Osteoblast (primary cell): Measurements from ENCODE around the gene STX3. TPM values are rescaled to one million over a fixed set of nuclear protein-coding genes. Genes with fewer than 3 reads are reported as not detected.

Experiments used
- DNase-seq: peaks from one replicate; pipeline ENCODE4 v3.0.0; 2011; ENCODE audit warnings: low spot score, mixed read lengths; ENCODE audit not compliant: insufficient read length; ENCODE audit errors: missing footprints
- H2AFZ ChIP-seq: 2 replicates; pipeline ENCODE4 v1.6.0; 2011; ENCODE audit warnings: mild to moderate bottlenecking, low read length
- H3K27ac ChIP-seq: 2 replicates; pipeline ENCODE4 v1.5.1; 2011; ENCODE audit warnings: mild to moderate bottlenecking, low read depth, low read length, moderate library complexity
- H3K27me3 ChIP-seq: 2 replicates; pipeline ENCODE4 v1.6.0; 2012; ENCODE audit warnings: mild to moderate bottlenecking, control low read depth, inconsistent platforms, low read length, moderate library complexity; ENCODE audit not compliant: insufficient read depth
- H3K36me3 ChIP-seq: 2 replicates; pipeline ENCODE4 v1.5.1; 2011; ENCODE audit warnings: mild to moderate bottlenecking, low read length, control low read depth, moderate library complexity; ENCODE audit not compliant: insufficient read depth
- H3K4me1 ChIP-seq: 2 replicates; pipeline ENCODE4 v1.5.1; 2011; ENCODE audit warnings: mild to moderate bottlenecking, low read length, control low read depth, moderate library complexity; ENCODE audit not compliant: insufficient read depth
- H3K4me2 ChIP-seq: 2 replicates; pipeline ENCODE4 v1.6.0; 2011; ENCODE audit warnings: mild to moderate bottlenecking, low read length; ENCODE audit not compliant: insufficient read depth
- H3K4me3 ChIP-seq: fragments of 200-600 bp; sonication (generic); 3 replicates; pipeline ENCODE4 v1.5.1; 2012; ENCODE audit warnings: mild to moderate bottlenecking, low read length, inconsistent platforms; ENCODE audit not compliant: insufficient read depth
- H3K79me2 ChIP-seq: 2 replicates; pipeline ENCODE4 v1.6.0; 2012; ENCODE audit warnings: mild to moderate bottlenecking, low read length, control low read depth, inconsistent platforms; ENCODE audit not compliant: insufficient read depth
- H3K9me3 ChIP-seq: 2 replicates; pipeline ENCODE4 v1.5.1; 2011; ENCODE audit warnings: low read depth, low read length, control low read depth
- H4K20me1 ChIP-seq: 2 replicates; pipeline ENCODE4 v1.6.0; 2012; ENCODE audit warnings: mild to moderate bottlenecking, low read length, control low read depth; ENCODE audit not compliant: insufficient read depth
- CTCF ChIP-seq: IDR thresholded peaks from 2 replicates; pipeline ENCODE4 v1.5.1; 2011; ENCODE audit warnings: mild to moderate bottlenecking, low read depth, low read length, moderate library complexity; ENCODE audit errors: extremely low read depth
- total RNA-seq: library from RNA; depleted of rRNA; stranded (reverse); fragments of >200 nt; gene quantifications from 2 replicates; pipeline ENCODE4 v1.2.3, GENCODE V29; 2012

STX3 gene
- total RNA-seq, 1 donor = 51.4 TPM

- no peak for DNase-seq
- no peaks in the 10 kb centered on the region for H3K4me1 ChIP-seq
- H3K4me2 ChIP-seq = no peak overlapping the region
- H4K20me1 ChIP-seq = peaks cover 18% of the 10 kb centered on the region
- no peaks in the 10 kb centered on the region for H3K9me3 ChIP-seq
- peaks cover 96% of the 10 kb centered on the region for H3K79me2 ChIP-seq
- H2AFZ ChIP-seq = no peak overlapping the region
- H3K36me3 ChIP-seq = no peaks in the 10 kb centered on the region
- H3K4me3 ChIP-seq = no peak overlapping the region
- H3K27ac ChIP-seq = no peak overlapping the region
- H3K27me3 ChIP-seq = no peaks in the 10 kb centered on the region
- no peak for TF ChIP-seq CTCF
Observed at GRCh38 chr11:59765068-59765735, 10.0 kb downstream of the STX3 start.

GRCh38 chr11:59766542-59767224 lies 11.5 kb downstream of the STX3 start:
- Histone ChIP-seq H3K9me3 (no peaks in the 10 kb centered on the region), H3K4me3 (no peak overlapping the region), H3K27me3 (no peaks in the 10 kb centered on the region), H3K36me3 (no peaks in the 10 kb centered on the region), H2AFZ (no peak overlapping the region), H3K4me1 (no peaks in the 10 kb centered on the region), H3K27ac (no peak overlapping the region), H3K4me2 (no peak overlapping the region), H3K79me2 (peaks cover 95% of the 10 kb centered on the region), H4K20me1 (peaks cover 16% of the 10 kb centered on the region)
- no peak for TF ChIP-seq CTCF
- no peak for DNase-seq

GRCh38 chr11:59767225-59767611 lies 12.0 kb downstream of the STX3 start:
- Histone ChIP-seq H3K4me1 (no peaks in the 10 kb centered on the region), H3K4me3 (no peak overlapping the region), H3K27me3 (no peaks in the 10 kb centered on the region), H3K9me3 (no peaks in the 10 kb centered on the region), H3K36me3 (no peaks in the 10 kb centered on the region), H3K27ac (no peak overlapping the region), H3K4me2 (no peak overlapping the region), H3K79me2 (peaks cover 95% of the 10 kb centered on the region), H4K20me1 (peaks cover 16% of the 10 kb centered on the region), H2AFZ (no peak overlapping the region)
- no peak for TF ChIP-seq CTCF
- no peak for DNase-seq

GRCh38 chr11:59769111-59769510 lies 13.9 kb downstream of the STX3 start:
- Histone ChIP-seq H3K9me3 (no peaks in the 10 kb centered on the region), H4K20me1 (peaks cover 16% of the 10 kb centered on the region), H3K36me3 (no peaks in the 10 kb centered on the region), H3K4me3 (no peak overlapping the region), H2AFZ (no peak overlapping the region), H3K4me1 (no peaks in the 10 kb centered on the region), H3K79me2 (peaks cover 85% of the 10 kb centered on the region), H3K27me3 (no peaks in the 10 kb centered on the region), H3K4me2 (no peak overlapping the region), H3K27ac (no peak overlapping the region)
- no peak for TF ChIP-seq CTCF
- DNase-seq = no peak
